Measurements from ENCODE around the gene TRAPPC3.

Gene TRAPPC3

GRCh38 chr1:36172017-36172747 lies 22.9 kb upstream of the TRAPPC3 start:
- DNase-seq (ENCODE audit: low read depth), result no peak
- no peak overlapping the region for H3K4me3 ChIP-seq (replicated peaks; ENCODE audit: low read depth, low read length)
- TF ChIP-seq CTCF (IDR thresholded peaks at IDR 0.05; ENCODE audit: low read length, missing control alignments), result no peak

GRCh38 chr1:36170643-36171412 lies 21.5 kb upstream of the TRAPPC3 start:
- no peak overlapping the region for H3K4me3 ChIP-seq (replicated peaks; ENCODE audit: low read depth, low read length)
- TF ChIP-seq CTCF (IDR thresholded peaks at IDR 0.05; ENCODE audit: low read length, missing control alignments), result no peak
- no peak for DNase-seq (ENCODE audit: low read depth)

DNA sequence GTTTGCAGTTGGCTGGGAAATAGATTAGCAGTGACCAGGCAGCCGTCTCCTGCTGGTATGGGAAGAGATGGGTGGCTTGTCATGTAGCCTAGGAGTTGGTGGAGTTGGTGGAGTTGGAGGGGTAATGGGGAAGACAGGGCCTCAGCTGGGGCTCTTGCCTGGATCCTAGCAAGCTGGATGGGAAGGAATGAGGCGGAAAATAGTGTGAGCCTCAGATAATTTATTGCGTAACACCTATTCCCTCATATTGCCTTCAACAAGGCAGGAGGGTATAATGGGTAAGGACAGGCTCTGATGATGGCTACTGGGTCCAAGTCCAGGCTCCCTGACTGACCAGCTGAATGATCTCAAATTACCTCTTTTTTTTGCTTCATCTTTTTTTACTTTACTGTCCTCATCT lies 19.2 kb upstream of the TRAPPC3 start:
- peak; percentile 49 for DNase-seq (ENCODE audit: low read depth)
- H3K4me3 ChIP-seq (replicated peaks; ENCODE audit: low read depth, low read length), result no peak overlapping the region
- no peak for TF ChIP-seq CTCF (IDR thresholded peaks at IDR 0.05; ENCODE audit: low read length, missing control alignments)

- no peak overlapping the region for H3K4me3 ChIP-seq (replicated peaks; ENCODE audit: low read depth, low read length)
- no peak for TF ChIP-seq CTCF (IDR thresholded peaks at IDR 0.05; ENCODE audit: low read length, missing control alignments)
- DNase-seq (ENCODE audit: low read depth), result peak; percentile 35
Measured at GRCh38 chr1:36166938-36167905, 17.9 kb upstream of the TRAPPC3 start.

- no peak overlapping the region for H3K4me3 ChIP-seq (replicated peaks; ENCODE audit: low read depth, low read length)
- no peak for DNase-seq (ENCODE audit: low read depth)
- no peak for TF ChIP-seq CTCF (IDR thresholded peaks at IDR 0.05; ENCODE audit: low read length, missing control alignments)
Measured at GRCh38 chr1:36166136-36166535, 16.9 kb upstream of the TRAPPC3 start.

DNA sequence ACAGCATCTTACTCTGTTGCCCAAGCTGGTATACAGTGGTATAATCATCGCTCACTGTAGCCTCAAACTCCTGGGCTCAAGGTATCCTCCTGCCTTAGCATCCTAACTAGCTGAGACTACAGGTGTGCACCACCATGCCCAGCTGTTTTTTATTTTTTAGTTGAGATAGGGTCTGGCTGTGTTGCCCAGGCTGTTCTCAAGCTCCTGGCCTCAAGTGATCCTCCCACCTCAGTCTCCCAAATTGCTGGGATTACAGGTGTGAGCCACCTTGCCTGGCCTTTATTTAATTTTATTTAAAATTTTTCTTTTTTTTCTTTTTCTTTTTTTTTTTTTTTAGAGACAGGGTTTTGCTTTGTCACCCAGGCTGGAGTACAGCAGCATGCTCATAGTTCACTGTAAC lies 15.9 kb upstream of the TRAPPC3 start:
- H3K4me3 ChIP-seq (replicated peaks; ENCODE audit: low read depth, low read length), result no peak overlapping the region
- no peak for TF ChIP-seq CTCF (IDR thresholded peaks at IDR 0.05; ENCODE audit: low read length, missing control alignments)
- no peak for DNase-seq (ENCODE audit: low read depth)

Measured in fibroblast of pulmonary artery (primary cell).